PC-9 (cell line): ENCODE results near the gene STXBP5. TPM values are rescaled to one million over a fixed set of nuclear protein-coding genes. Genes with fewer than 3 reads are reported as not detected.

Source experiments
- BruUV-seq: library from RNA; stranded (reverse); fragments of 400-500 nt; replicated peaks from 2 replicates; lab custom pipeline; 2021; lab: Mats Ljungman, UMichigan
- CTCF ChIA-PET: fragments of 300-600 bp; sonication (Branson Sonifier 250); formaldehyde crosslinking; loops from one replicate; lab custom pipeline; 2022; ENCODE audit warnings: antibody characterized with exemption; lab: Charles Lee
- POLR2A ChIA-PET: fragments of 300-600 bp; sonication (Branson Sonifier 250); formaldehyde crosslinking; loops from one replicate; lab custom pipeline; 2022; ENCODE audit warnings: antibody characterized with exemption; ENCODE audit not compliant: unreplicated experiment; lab: Charles Lee
- DNase-seq, 2 experiments: peaks; one replicate each; pipeline versions ENCODE4 v3.0.0 to v3.0.0-alpha.2; 2015 to 2022; ENCODE audit warnings: mixed read lengths in 1 of 2
- H2AFZ ChIP-seq: fragments of 200-600 bp; sonication (generic); 2 replicates; pipeline ENCODE4 v1.8.1; 2017; ENCODE audit warnings: antibody characterized with exemption
- H3F3A ChIP-seq: fragments of 200-600 bp; sonication (generic); 2 replicates; pipeline ENCODE4 v1.8.1; 2017; ENCODE audit warnings: antibody characterized with exemption, mild to moderate bottlenecking, low read depth; ENCODE audit not compliant: insufficient read depth
- H3K27ac ChIP-seq: fragments of 200-600 bp; sonication (generic); 2 replicates; pipeline ENCODE4 v1.6.1; 2016; ENCODE audit warnings: mixed run types
- H3K27me3 ChIP-seq: fragments of 200-600 bp; sonication (generic); 2 replicates; pipeline ENCODE4 v1.6.1; 2016; ENCODE audit warnings: low read depth, mixed run types; ENCODE audit not compliant: insufficient read depth
- H3K36me3 ChIP-seq: fragments of 200-600 bp; sonication (generic); 2 replicates; pipeline ENCODE4 v1.6.1; 2016; ENCODE audit warnings: low read depth, mixed run types
- H3K4me1 ChIP-seq: fragments of 200-600 bp; sonication (generic); replicated peaks from 2 replicates; pipeline ENCODE4 v1.6.1; 2016; ENCODE audit warnings: mixed run types; ENCODE audit not compliant: insufficient read depth
- H3K4me2 ChIP-seq: fragments of 200-600 bp; sonication (generic); 2 replicates; pipeline ENCODE4 v1.6.1; 2017; ENCODE audit warnings: mixed run types
- H3K4me3 ChIP-seq: fragments of 200-600 bp; sonication (generic); 2 replicates; pipeline ENCODE4 v1.6.1; 2016; ENCODE audit warnings: mixed run types
- H3K79me2 ChIP-seq: fragments of 200-600 bp; sonication (generic); 2 replicates; pipeline ENCODE4 v1.6.1; 2017; ENCODE audit warnings: low read depth, mixed run types
- H3K9me2 ChIP-seq: fragments of 200-600 bp; sonication (generic); 2 replicates; pipeline ENCODE4 v1.8.1; 2017; ENCODE audit warnings: mild to moderate bottlenecking; ENCODE audit not compliant: insufficient read depth
- H3K9me3 ChIP-seq: fragments of 200-600 bp; sonication (generic); 2 replicates; pipeline ENCODE4 v1.8.1; 2016; ENCODE audit warnings: low read depth; ENCODE audit not compliant: insufficient read depth
- H4K20me1 ChIP-seq: fragments of 200-600 bp; sonication (generic); 2 replicates; pipeline ENCODE4 v1.8.1; 2017; ENCODE audit not compliant: insufficient read depth
- EZH2 ChIP-seq: fragments of 200-600 bp; sonication (generic); IDR thresholded peaks from 2 replicates; pipeline ENCODE4 v1.8.0; 2017; ENCODE audit warnings: antibody characterized with exemption, low read depth
- intact Hi-C: fragments of 100-400 bp; cut with micrococcal nuclease; formaldehyde crosslinking; loops from one replicate; pipeline ENCODE4 v1.10.0; 2022; ENCODE audit not compliant: unreplicated experiment
- total RNA-seq: library from RNA; stranded (reverse); gene quantifications from 2 replicates; pipeline ENCODE4 v1.2.3, GENCODE V29; 2021
- TF ChIP-seq, protein P1 (sequence below): fragments of 200-600 bp; sonication (generic); conservative IDR thresholded peaks from 2 replicates; pipeline ENCODE4 v1.6.1; 2017; ENCODE audit warnings: mixed run types, antibody characterized with exemption, mild to moderate bottlenecking, moderate library complexity

STXBP5 gene
- total RNA-seq, 1 experiment from 2014 or later: 4.6 TPM

GRCh38 chr6:147223736-147224135 is 19.5 kb downstream of the STXBP5 start:
- no peak overlapping the region for H3K27ac ChIP-seq
- H3K9me3 ChIP-seq: no peaks in the 10 kb centered on the region
- 0 out of 2 replicates have a peak, but pooled peaks cover 4% of the 10 kb centered on the region for H4K20me1 ChIP-seq
- H3K4me2 ChIP-seq: no peak overlapping the region
- no peaks in the 10 kb centered on the region; the same call in 1 of the 2 replicates for H3K79me2 ChIP-seq
- no TSS peak for BruUV-seq
- POLR2A ChIA-PET: no interaction called here
- TF ChIP-seq, protein P1, sequence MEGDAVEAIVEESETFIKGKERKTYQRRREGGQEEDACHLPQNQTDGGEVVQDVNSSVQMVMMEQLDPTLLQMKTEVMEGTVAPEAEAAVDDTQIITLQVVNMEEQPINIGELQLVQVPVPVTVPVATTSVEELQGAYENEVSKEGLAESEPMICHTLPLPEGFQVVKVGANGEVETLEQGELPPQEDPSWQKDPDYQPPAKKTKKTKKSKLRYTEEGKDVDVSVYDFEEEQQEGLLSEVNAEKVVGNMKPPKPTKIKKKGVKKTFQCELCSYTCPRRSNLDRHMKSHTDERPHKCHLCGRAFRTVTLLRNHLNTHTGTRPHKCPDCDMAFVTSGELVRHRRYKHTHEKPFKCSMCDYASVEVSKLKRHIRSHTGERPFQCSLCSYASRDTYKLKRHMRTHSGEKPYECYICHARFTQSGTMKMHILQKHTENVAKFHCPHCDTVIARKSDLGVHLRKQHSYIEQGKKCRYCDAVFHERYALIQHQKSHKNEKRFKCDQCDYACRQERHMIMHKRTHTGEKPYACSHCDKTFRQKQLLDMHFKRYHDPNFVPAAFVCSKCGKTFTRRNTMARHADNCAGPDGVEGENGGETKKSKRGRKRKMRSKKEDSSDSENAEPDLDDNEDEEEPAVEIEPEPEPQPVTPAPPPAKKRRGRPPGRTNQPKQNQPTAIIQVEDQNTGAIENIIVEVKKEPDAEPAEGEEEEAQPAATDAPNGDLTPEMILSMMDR: no peak
- TF ChIP-seq EZH2: no peak
- H3F3A ChIP-seq: no peaks in the 10 kb centered on the region
- no peaks in the 10 kb centered on the region for H3K4me1 ChIP-seq
- no peak for DNase-seq
- no peaks in the 10 kb centered on the region for H3K27me3 ChIP-seq
- intact Hi-C loops: no loop called here
- no peaks in the 10 kb centered on the region for H3K9me2 ChIP-seq
- 0 out of 2 replicates have a peak, but pooled peaks cover 9% of the 10 kb centered on the region for H3K36me3 ChIP-seq
- CTCF ChIA-PET: no interaction called here
- H3K4me3 ChIP-seq: no peak overlapping the region
- H2AFZ ChIP-seq: no peak overlapping the region

DNA sequence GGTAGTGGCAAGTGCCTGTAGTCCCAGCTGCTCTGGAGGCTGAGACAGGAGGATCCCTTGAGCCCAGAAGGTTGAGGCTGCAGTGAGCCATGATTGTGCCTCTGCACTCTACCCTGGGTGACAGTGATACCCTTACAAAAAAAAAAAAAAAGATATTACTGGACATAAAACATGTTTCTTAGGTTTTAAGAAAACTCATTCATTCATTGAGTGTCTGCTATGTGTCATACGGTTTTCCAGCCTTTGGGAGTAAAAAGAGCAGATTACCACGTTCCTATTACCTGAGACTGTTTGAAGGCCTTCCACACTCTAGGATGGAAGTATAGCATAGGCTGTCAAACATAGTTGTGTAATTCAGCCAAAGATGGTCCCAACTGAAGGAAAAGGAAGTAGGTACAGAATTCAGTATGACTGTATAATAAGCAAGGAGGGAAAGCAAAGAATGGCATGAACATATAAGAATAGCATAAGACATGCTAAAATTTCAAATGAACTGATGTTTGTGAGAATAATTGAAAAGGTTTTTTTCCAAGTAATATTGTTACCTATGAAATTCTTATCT is 22.0 kb downstream of the STXBP5 start:
- intact Hi-C loops: no loop called here
- POLR2A ChIA-PET: no interaction called here

GRCh38 chr6:147226877-147227276 is 22.7 kb downstream of the STXBP5 start:
- Histone ChIP-seq H4K20me1 (0 out of 2 replicates have a peak, but pooled peaks cover 4% of the 10 kb centered on the region), H3K27me3 (no peaks in the 10 kb centered on the region), H3K79me2 (no peaks in the 10 kb centered on the region; the same call in 1 of the 2 replicates), H3K4me3 (no peak overlapping the region), H3K4me1 (no peaks in the 10 kb centered on the region), H3K36me3 (peaks cover 3% of the 10 kb centered on the region; the same call in 1 of the 2 replicates), H2AFZ (no peak overlapping the region), H3K4me2 (no peak overlapping the region), H3F3A (no peaks in the 10 kb centered on the region), H3K27ac (no peak overlapping the region), H3K9me2 (no peaks in the 10 kb centered on the region), H3K9me3 (no peaks in the 10 kb centered on the region)
- DNase-seq: no peak
- ChIA-PET CTCF (no interaction called here), POLR2A (no interaction called here)
- TF ChIP-seq, protein P1: no peak
- intact Hi-C loops: no loop called here
- BruUV-seq: no TSS peak

More for the DNA sequence above, 22.0 kb downstream of the STXBP5 start:
- no peak for TF ChIP-seq EZH2
- TF ChIP-seq, protein P1: no peak
- H3K9me3 ChIP-seq: no peaks in the 10 kb centered on the region
- H3K9me2 ChIP-seq: no peaks in the 10 kb centered on the region
- no peaks in the 10 kb centered on the region; the same call in 1 of the 2 replicates for H3K79me2 ChIP-seq
- no TSS peak for BruUV-seq
- no peaks in the 10 kb centered on the region for H3K4me1 ChIP-seq
- DNase-seq: no peak
- no peaks in the 10 kb centered on the region for H3K27me3 ChIP-seq
- no peak overlapping the region for H3K4me2 ChIP-seq
- no peaks in the 10 kb centered on the region for H3F3A ChIP-seq
- no peak overlapping the region for H2AFZ ChIP-seq
- peaks cover 3% of the 10 kb centered on the region; the same call in 1 of the 2 replicates for H3K36me3 ChIP-seq
- no peak overlapping the region for H3K27ac ChIP-seq
- H3K4me3 ChIP-seq: no peak overlapping the region
- CTCF ChIA-PET: no interaction called here
- H4K20me1 ChIP-seq: 0 out of 2 replicates have a peak, but pooled peaks cover 4% of the 10 kb centered on the region
